ENCODE results near the gene PNLIPRP1.

PNLIPRP1 gene

GRCh38 chr10:116554628-116555027 is 36.1 kb upstream of the PNLIPRP1 start:
- ChIA-PET POLR2A (no interaction called here), CTCF (no interaction called here)
- DNase-seq (ENCODE audit: extremely low spot score), result no peak
- TF ChIP-seq L3MBTL2 (conservative IDR thresholded peaks at IDR 0.05) (no peak), SP1 (IDR thresholded peaks at IDR 0.05) (no peak), LEF1 (IDR thresholded peaks at IDR 0.05; ENCODE audit: borderline replicate concordance) (no peak), NFRKB (IDR thresholded peaks at IDR 0.05) (no peak), TARDBP (IDR thresholded peaks at IDR 0.05) (no peak), FOXA1 (IDR thresholded peaks at IDR 0.05) (no peak), PKNOX1 (IDR thresholded peaks at IDR 0.05) (no peak), CTBP1 (IDR thresholded peaks at IDR 0.05; ENCODE audit: borderline replicate concordance) (no peak), HDGF (IDR thresholded peaks at IDR 0.05; ENCODE audit: borderline replicate concordance) (no peak), ARNT (IDR thresholded peaks at IDR 0.05) (no peak), FOXK2 (IDR thresholded peaks at IDR 0.05) (no peak), SUZ12 (IDR thresholded peaks at IDR 0.05) (no peak), ZNF384 (IDR thresholded peaks at IDR 0.05) (no peak), BHLHE40 (IDR thresholded peaks at IDR 0.05; ENCODE audit: borderline replicate concordance) (no peak), ELF4 (IDR thresholded peaks at IDR 0.05) (no peak), FOXM1 (IDR thresholded peaks at IDR 0.05; ENCODE audit: borderline replicate concordance) (no peak)

GRCh38 chr10:116555880-116556279 is 34.9 kb upstream of the PNLIPRP1 start:
- ChIA-PET POLR2A (no interaction called here), CTCF (no interaction called here)
- TF ChIP-seq LEF1 (IDR thresholded peaks at IDR 0.05; ENCODE audit: borderline replicate concordance), result no peak
- TF ChIP-seq FOXK2 (IDR thresholded peaks at IDR 0.05), result no peak
- no peak for TF ChIP-seq HDGF (IDR thresholded peaks at IDR 0.05; ENCODE audit: borderline replicate concordance)
- no peak for TF ChIP-seq TARDBP (IDR thresholded peaks at IDR 0.05)
- no peak for TF ChIP-seq L3MBTL2 (conservative IDR thresholded peaks at IDR 0.05)
- no peak for TF ChIP-seq FOXA1 (IDR thresholded peaks at IDR 0.05)
- TF ChIP-seq ELF4 (IDR thresholded peaks at IDR 0.05), result no peak
- TF ChIP-seq ARNT (IDR thresholded peaks at IDR 0.05), result no peak
- no peak for TF ChIP-seq FOXM1 (IDR thresholded peaks at IDR 0.05; ENCODE audit: borderline replicate concordance)
- no peak for TF ChIP-seq ZNF384 (IDR thresholded peaks at IDR 0.05)
- DNase-seq (ENCODE audit: extremely low spot score), result no peak

- ChIA-PET POLR2A (no interaction called here), CTCF (no interaction called here)
- DNase-seq (ENCODE audit: extremely low spot score), result no peak
- no peak for TF ChIP-seq TARDBP (IDR thresholded peaks at IDR 0.05)
- no peak for TF ChIP-seq FOXM1 (IDR thresholded peaks at IDR 0.05; ENCODE audit: borderline replicate concordance)
These were observed 33.4 kb upstream of the PNLIPRP1 start for GRCh38 chr10:116557305-116557880.

- DNase-seq (ENCODE audit: extremely low spot score), result no peak
- no peak for TF ChIP-seq FOXA1 (IDR thresholded peaks at IDR 0.05)
- TF ChIP-seq FOXM1 (IDR thresholded peaks at IDR 0.05; ENCODE audit: borderline replicate concordance), result no peak
- no peak for TF ChIP-seq L3MBTL2 (conservative IDR thresholded peaks at IDR 0.05)
- TF ChIP-seq HDGF (IDR thresholded peaks at IDR 0.05; ENCODE audit: borderline replicate concordance), result no peak
- no peak for TF ChIP-seq TARDBP (IDR thresholded peaks at IDR 0.05)
- TF ChIP-seq NFRKB (IDR thresholded peaks at IDR 0.05), result no peak
- CTCF ChIA-PET, result no interaction called here
- POLR2A ChIA-PET, result no interaction called here
These were observed 25.2 kb upstream of the PNLIPRP1 start for GRCh38 chr10:116565534-116565933.

GRCh38 chr10:116566932-116567331 is 23.8 kb upstream of the PNLIPRP1 start:
- CTCF ChIA-PET, result interaction anchor here (0.6 kb wide), 1 partner anchor 167 kb away, joined by 4 read pairs; no protein-coding TSS in a partner anchor

GRCh38 chr10:116567335-116567734 is 23.4 kb upstream of the PNLIPRP1 start:
- CTCF ChIA-PET, result no interaction called here

More at GRCh38 chr10:116566932-116567331, 23.8 kb upstream of the PNLIPRP1 start:
- POLR2A ChIA-PET, result no interaction called here
- TF ChIP-seq SUZ12 (IDR thresholded peaks at IDR 0.05) (no peak), FOXM1 (IDR thresholded peaks at IDR 0.05; ENCODE audit: borderline replicate concordance) (no peak), HDGF (IDR thresholded peaks at IDR 0.05; ENCODE audit: borderline replicate concordance) (no peak)
- DNase-seq (ENCODE audit: extremely low spot score), result no peak

GRCh38 chr10:116574797-116575196 is 16.0 kb upstream of the PNLIPRP1 start:
- CTCF ChIA-PET, result no interaction called here

More at GRCh38 chr10:116567335-116567734, 23.4 kb upstream of the PNLIPRP1 start:
- no peak for DNase-seq (ENCODE audit: extremely low spot score)
- POLR2A ChIA-PET, result no interaction called here
- TF ChIP-seq SUZ12 (IDR thresholded peaks at IDR 0.05) (no peak), TARDBP (IDR thresholded peaks at IDR 0.05) (no peak), FOXK2 (IDR thresholded peaks at IDR 0.05) (no peak), SP1 (IDR thresholded peaks at IDR 0.05) (no peak), PKNOX1 (IDR thresholded peaks at IDR 0.05) (no peak), ARNT (IDR thresholded peaks at IDR 0.05) (no peak), LEF1 (IDR thresholded peaks at IDR 0.05; ENCODE audit: borderline replicate concordance) (no peak), CTBP1 (IDR thresholded peaks at IDR 0.05; ENCODE audit: borderline replicate concordance) (no peak), L3MBTL2 (conservative IDR thresholded peaks at IDR 0.05) (no peak), NFRKB (IDR thresholded peaks at IDR 0.05) (no peak), ELF4 (IDR thresholded peaks at IDR 0.05) (no peak)

More at GRCh38 chr10:116574797-116575196, 16.0 kb upstream of the PNLIPRP1 start:
- POLR2A ChIA-PET, result no interaction called here
- TF ChIP-seq ELF4 (IDR thresholded peaks at IDR 0.05), result no peak
- TF ChIP-seq FOXM1 (IDR thresholded peaks at IDR 0.05; ENCODE audit: borderline replicate concordance), result no peak
- TF ChIP-seq FOXA1 (IDR thresholded peaks at IDR 0.05), result no peak
- TF ChIP-seq CTBP1 (IDR thresholded peaks at IDR 0.05; ENCODE audit: borderline replicate concordance), result no peak
- TF ChIP-seq HDGF (IDR thresholded peaks at IDR 0.05; ENCODE audit: borderline replicate concordance), result no peak
- no peak for TF ChIP-seq ARNT (IDR thresholded peaks at IDR 0.05)
- TF ChIP-seq L3MBTL2 (conservative IDR thresholded peaks at IDR 0.05), result no peak
- no peak for TF ChIP-seq FOXK2 (IDR thresholded peaks at IDR 0.05)
- no peak for TF ChIP-seq LEF1 (IDR thresholded peaks at IDR 0.05; ENCODE audit: borderline replicate concordance)
- TF ChIP-seq TARDBP (IDR thresholded peaks at IDR 0.05), result no peak
- TF ChIP-seq SP1 (IDR thresholded peaks at IDR 0.05), result no peak
- TF ChIP-seq NFRKB (IDR thresholded peaks at IDR 0.05), result no peak
- TF ChIP-seq BHLHE40 (IDR thresholded peaks at IDR 0.05; ENCODE audit: borderline replicate concordance), result no peak
- no peak for TF ChIP-seq ZNF384 (IDR thresholded peaks at IDR 0.05)
- no peak for TF ChIP-seq SUZ12 (IDR thresholded peaks at IDR 0.05)
- DNase-seq (ENCODE audit: extremely low spot score), result no peak
